Measurements from ENCODE around the gene LTB4R2. TPM values are rescaled to one million over a fixed set of nuclear protein-coding genes. Genes with fewer than 3 reads are reported as not detected.

The LTB4R2 gene
- total and polyA plus RNA-seq, 2 donors (not counting 1 experiment from before 2014, with no cell fraction given): 10.7 to 11.7 TPM

DNA sequence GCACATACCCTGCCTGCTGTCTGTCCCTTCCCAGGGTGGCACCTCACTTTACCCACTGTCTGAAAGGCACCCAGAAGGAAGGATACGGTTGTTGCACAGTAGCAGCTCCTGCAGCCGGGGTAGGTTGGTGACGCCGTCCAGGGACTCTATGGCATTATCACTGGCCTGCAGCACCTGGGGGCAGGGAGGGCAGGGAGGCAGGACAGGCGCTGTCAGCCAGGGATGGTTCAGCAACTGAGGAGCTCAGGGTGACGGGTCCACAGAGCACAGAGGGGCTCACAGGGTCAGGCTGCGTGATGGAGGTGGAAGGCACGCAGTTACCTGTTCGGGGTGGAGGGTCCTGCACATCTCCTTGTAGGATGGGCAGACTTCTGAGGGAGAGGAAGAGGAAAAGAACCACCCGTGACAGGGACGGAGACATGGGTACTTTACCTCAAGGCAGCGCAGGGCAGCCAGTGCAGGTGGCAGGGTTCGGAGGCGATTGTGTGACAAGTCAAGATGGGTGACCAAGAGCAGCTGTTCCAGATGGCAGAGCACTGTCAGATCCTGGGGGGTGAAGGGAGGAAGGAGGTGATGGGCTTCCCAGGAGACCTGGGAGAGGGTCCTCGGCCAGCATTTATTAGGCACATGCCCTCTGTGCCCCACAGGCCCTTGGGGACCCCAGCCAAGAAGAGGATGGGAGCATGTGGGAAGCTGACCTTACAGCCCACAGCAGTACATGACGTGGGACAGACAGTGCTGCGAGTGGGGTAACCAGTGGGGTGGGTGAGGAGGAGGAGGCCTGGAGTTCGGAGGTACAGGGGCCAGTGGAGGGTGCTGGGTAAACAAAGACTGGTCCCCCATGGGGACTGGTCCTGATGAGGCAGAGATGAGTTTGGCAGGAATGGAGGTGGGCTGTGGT, 43.3 kb upstream of the LTB4R2 start:
- Mint-ChIP-seq H3K9me3 (ENCODE audit: insufficient read depth) (no peaks in the 10 kb centered on the region), H3K27ac (no peak overlapping the region)
- POLR2A ChIA-PET: no interaction called here

DNA sequence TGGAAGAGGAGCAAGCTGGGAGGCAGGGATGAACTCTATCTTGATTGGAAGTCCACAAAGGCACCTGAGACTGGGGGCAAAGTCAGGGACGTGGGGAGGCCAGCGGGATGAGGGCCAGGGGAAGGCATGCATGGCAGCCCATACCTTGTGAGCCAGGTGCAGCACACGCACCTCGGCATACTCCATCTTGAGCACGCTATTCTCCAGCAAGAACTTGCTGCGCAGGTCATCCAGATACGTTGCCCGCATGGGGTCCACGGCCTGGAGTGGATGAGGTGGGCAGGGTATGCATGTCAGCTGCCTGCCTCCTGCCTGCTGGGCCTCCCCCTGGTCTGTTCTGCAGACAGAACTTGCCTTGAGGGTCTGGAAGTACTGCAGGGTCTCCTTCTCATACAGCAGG, 42.4 kb upstream of the LTB4R2 start:
- ChIA-PET CTCF (interaction anchor here (1.6 kb wide), 1 partner anchor 25 kb away, joined by 6 read pairs; the partner anchor contains the start of gene TINF2), POLR2A (no interaction called here)
- intact Hi-C loops (cut with micrococcal nuclease): no loop called here
- DNase-seq (no peak), ATAC-seq (ENCODE audit: low read depth) (no peak)
- no peaks in the 10 kb centered on the region for H4K20me1 ChIP-seq (ENCODE audit: control insufficient read depth, insufficient read depth, low read length, poor library complexity, severe bottlenecking)
- H3K79me2 ChIP-seq (ENCODE audit: control insufficient read depth, insufficient read depth, low read length): peaks cover 3% of the 10 kb centered on the region
- H3K27ac Mint-ChIP-seq: no peak overlapping the region
- H3K9me3 ChIP-seq (ENCODE audit: control extremely low read depth in 1 of 3, control insufficient read depth in 2 of 3, insufficient read depth in 1 of 3, low read length in 2 of 3): no peaks in the 10 kb centered on the region
- 98% methylated on average over 9 of the region's 9 CpGs for WGBS (ENCODE audit: insufficient coverage)
- no peak overlapping the region for H3K27ac ChIP-seq (ENCODE audit: low read length in 2 of 2)
- H3K4me1 Mint-ChIP-seq: peaks cover 22% of the 10 kb centered on the region
- no peaks in the 10 kb centered on the region for H3K27me3 Mint-ChIP-seq
- H3K27me3 ChIP-seq (replicated peaks in 1 of 4; ENCODE audit: control extremely low read depth in 1 of 4, control insufficient read depth in 3 of 4, insufficient read depth in 4 of 4, low read length in 3 of 4): no peaks in the 10 kb centered on the region
- H3K4me3 ChIP-seq (ENCODE audit: control extremely low read depth in 1 of 5, extremely low read depth in 1 of 5, insufficient read depth in 1 of 5, low read depth in 2 of 5, low read length in 4 of 5): no peak overlapping the region
- TF ChIP-seq, protein P1, sequence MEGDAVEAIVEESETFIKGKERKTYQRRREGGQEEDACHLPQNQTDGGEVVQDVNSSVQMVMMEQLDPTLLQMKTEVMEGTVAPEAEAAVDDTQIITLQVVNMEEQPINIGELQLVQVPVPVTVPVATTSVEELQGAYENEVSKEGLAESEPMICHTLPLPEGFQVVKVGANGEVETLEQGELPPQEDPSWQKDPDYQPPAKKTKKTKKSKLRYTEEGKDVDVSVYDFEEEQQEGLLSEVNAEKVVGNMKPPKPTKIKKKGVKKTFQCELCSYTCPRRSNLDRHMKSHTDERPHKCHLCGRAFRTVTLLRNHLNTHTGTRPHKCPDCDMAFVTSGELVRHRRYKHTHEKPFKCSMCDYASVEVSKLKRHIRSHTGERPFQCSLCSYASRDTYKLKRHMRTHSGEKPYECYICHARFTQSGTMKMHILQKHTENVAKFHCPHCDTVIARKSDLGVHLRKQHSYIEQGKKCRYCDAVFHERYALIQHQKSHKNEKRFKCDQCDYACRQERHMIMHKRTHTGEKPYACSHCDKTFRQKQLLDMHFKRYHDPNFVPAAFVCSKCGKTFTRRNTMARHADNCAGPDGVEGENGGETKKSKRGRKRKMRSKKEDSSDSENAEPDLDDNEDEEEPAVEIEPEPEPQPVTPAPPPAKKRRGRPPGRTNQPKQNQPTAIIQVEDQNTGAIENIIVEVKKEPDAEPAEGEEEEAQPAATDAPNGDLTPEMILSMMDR (IDR thresholded peaks at IDR 0.05): no peak
- TF ChIP-seq EZH2 (IDR thresholded peaks at IDR 0.05; ENCODE audit: borderline replicate concordance, insufficient read depth, low read depth, low read length, poor library complexity, severe bottlenecking): no peak
- H3K9me3 Mint-ChIP-seq (ENCODE audit: insufficient read depth): no peaks in the 10 kb centered on the region
- H3K4me1 ChIP-seq (ENCODE audit: control insufficient read depth in 2 of 2, insufficient read depth in 2 of 2, low read length in 2 of 2): peaks cover 14 to 19% of the 10 kb centered on the region in 2 donors
- H3K36me3 ChIP-seq (replicated peaks in 1 of 2; ENCODE audit: control extremely low read depth in 1 of 2, control insufficient read depth in 1 of 2, extremely low read depth in 1 of 2, insufficient read depth in 2 of 2, low read length in 1 of 2): peaks cover 0 to 39% of the 10 kb centered on the region in 2 experiments
- H3K9ac ChIP-seq (ENCODE audit: low read length): no peak overlapping the region
- H3K4me3 Mint-ChIP-seq: no peak overlapping the region
- no peak overlapping the region for H2AFZ ChIP-seq (ENCODE audit: insufficient read depth, low read depth, low read length, poor library complexity, severe bottlenecking)
- H3K4me2 ChIP-seq (replicated peaks; ENCODE audit: low read depth, low read length, poor library complexity, severe bottlenecking): no peak overlapping the region

More for the DNA sequence above, 43.3 kb upstream of the LTB4R2 start:
- Histone ChIP-seq H4K20me1 (ENCODE audit: control insufficient read depth, insufficient read depth, low read length, poor library complexity, severe bottlenecking) (no peaks in the 10 kb centered on the region), H3K79me2 (ENCODE audit: control insufficient read depth, insufficient read depth, low read length) (no peaks in the 10 kb centered on the region), H3K4me3 (ENCODE audit: control extremely low read depth in 1 of 5, extremely low read depth in 1 of 5, insufficient read depth in 1 of 5, low read depth in 2 of 5, low read length in 4 of 5) (no peak overlapping the region), H3K27me3 (replicated peaks in 1 of 4; ENCODE audit: control extremely low read depth in 1 of 4, control insufficient read depth in 3 of 4, insufficient read depth in 4 of 4, low read length in 3 of 4) (no peaks in the 10 kb centered on the region), H3K4me2 (replicated peaks; ENCODE audit: low read depth, low read length, poor library complexity, severe bottlenecking) (no peak overlapping the region), H3K4me1 (ENCODE audit: control insufficient read depth in 2 of 2, insufficient read depth in 2 of 2, low read length in 2 of 2) (peaks cover 6 to 9% of the 10 kb centered on the region in 2 donors), H3K27ac (ENCODE audit: low read length in 2 of 2) (no peak overlapping the region), H3K36me3 (replicated peaks in 1 of 2; ENCODE audit: control extremely low read depth in 1 of 2, control insufficient read depth in 1 of 2, extremely low read depth in 1 of 2, insufficient read depth in 2 of 2, low read length in 1 of 2) (peaks cover 0 to 39% of the 10 kb centered on the region in 2 experiments), H3K9me3 (ENCODE audit: control extremely low read depth in 1 of 3, control insufficient read depth in 2 of 3, insufficient read depth in 1 of 3, low read length in 2 of 3) (no peaks in the 10 kb centered on the region), H3K9ac (ENCODE audit: low read length) (no peak overlapping the region), H2AFZ (ENCODE audit: insufficient read depth, low read depth, low read length, poor library complexity, severe bottlenecking) (no peak overlapping the region)
- 90% methylated on average over 18 of the region's 18 CpGs for WGBS (ENCODE audit: insufficient coverage)
- H3K4me1 Mint-ChIP-seq: peaks cover 13% of the 10 kb centered on the region
- intact Hi-C loops (cut with micrococcal nuclease): no loop called here
- TF ChIP-seq, protein P1 (IDR thresholded peaks at IDR 0.05): no peak
- no peak for TF ChIP-seq EZH2 (IDR thresholded peaks at IDR 0.05; ENCODE audit: borderline replicate concordance, insufficient read depth, low read depth, low read length, poor library complexity, severe bottlenecking)
- DNase-seq: no peak
- no peaks in the 10 kb centered on the region for H3K27me3 Mint-ChIP-seq
- CTCF ChIA-PET: no interaction called here
- no peak overlapping the region for H3K4me3 Mint-ChIP-seq
- no peak for ATAC-seq (ENCODE audit: low read depth)

All from B cell (primary cell).